ENCODE measurements around the gene ARHGAP21.

Gene ARHGAP21

DNA sequence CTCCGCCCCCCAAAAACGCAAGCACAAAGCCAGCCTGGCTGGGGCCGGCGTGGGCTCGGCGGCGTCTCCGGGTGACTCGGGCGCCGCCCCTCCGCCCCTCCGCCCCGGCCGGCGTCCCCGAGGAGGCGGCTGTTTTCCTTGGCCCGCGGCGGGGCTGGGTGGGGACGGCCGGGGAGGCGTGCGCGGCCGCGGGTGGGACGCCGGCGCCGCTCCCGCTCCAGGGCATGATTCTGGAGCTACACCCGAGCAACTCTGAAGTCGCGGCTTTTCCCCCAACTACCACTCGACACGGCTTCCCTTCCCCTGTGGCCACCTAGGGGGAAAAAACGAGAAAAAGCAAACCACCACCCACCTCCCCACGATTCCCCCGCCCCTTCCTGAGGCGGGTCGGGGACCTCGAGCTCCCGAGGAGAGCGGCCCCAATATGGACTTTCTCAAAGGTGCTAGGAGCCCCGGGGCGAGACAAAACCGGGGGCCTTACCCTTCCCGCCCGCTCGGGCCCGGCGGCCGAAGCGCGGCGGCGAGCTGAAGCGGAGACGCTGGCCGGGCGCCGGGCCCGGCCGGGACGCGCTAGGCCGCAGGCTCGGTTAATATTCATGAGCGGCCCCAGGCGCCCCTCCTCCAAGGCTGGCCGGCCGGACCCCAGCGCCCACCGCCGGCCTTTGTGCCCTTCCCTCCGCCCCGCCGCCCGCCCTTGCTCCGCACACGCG lies 856 bp downstream of the ARHGAP21 start:
- peak; percentile 75 to 81 for DNase-seq

DNA sequence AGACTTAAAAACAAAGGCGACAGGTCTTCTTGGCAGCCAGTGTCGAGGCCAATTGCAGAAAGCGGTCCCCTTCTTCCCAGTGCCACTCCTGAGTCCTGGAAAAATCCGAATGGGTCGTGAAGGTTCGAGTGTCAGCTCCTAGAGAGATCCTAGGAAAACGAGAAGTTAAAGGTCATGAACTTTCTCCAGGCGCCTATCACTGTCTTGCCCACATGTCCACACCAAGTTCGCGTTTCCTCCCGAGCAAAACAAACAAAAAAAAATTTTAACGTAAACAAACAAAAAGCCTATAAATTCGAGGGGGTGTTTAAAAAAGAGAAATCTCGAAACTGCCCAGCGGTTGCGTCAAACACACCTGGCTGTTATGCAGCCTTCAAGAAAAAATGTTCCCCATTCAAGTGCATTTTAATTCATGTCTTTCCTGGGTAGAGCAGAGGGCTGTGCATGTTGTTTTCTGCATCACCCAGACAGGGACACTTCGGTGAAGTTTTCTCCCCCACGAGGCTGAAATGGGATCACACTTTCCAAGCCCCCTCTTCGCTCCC lies 1.5 kb downstream of the ARHGAP21 start:
- peak; percentile 42 to 59 for DNase-seq

DNA sequence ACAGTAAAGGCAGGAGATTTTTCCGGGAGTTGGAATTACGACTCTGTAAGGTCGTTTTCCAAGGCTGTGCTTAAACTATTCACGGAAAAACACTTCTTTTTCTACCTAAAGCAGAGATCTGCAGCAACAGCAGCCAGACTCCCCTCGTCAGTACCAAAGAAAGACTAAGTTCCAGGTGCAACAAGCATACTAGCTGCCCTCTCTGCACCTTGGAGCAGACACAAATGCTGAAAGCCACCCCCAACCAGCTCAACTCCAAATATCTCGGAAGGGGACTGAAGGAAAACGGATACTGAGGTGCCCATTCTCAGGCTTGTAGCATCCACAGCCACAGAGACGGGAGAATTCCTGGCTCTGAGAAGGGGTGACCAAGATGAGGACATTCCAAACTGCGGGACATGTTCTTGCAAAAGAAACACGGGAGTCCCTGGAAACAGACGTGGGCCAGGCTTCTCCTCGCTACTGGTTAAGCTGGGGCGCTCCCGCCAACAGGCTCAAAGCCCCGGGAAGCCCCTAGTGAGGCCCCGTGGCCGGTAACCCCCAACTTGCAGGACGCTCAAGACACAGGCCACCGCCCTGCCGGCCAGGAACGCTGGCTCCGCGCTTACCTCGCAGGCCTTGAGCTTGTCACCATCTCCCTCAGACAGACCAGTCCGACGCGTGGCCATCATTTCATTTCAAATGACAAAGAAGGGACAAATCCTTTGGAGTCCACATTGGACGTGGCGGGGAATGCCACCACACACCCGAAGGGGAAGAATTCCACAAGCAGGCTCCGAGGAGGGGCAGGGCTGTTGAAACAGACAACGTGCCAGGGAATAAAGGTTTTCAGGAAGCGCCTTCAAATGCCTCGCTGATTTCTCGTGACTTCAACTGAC lies 2.2 kb downstream of the ARHGAP21 start:
- no peak for DNase-seq

DNA sequence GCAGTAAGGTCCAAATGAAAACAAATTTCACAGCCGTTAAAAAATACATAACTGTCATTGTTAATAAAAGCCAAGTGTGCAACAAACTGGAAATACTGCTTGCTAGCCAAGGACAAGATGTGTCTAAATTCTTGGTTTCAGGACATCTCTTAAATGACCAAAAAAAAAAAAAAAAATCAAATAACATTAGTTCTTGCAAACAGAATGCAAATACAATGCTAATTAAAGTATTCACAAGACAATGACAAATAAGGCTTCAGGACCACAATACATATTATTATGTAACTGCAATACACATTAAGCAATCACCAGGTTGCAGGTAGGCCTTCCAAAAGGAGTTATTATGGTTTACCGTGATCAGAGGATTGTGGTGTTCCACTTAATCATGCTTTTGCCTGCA lies 3.6 kb downstream of the ARHGAP21 start:
- no peak for DNase-seq

DNA sequence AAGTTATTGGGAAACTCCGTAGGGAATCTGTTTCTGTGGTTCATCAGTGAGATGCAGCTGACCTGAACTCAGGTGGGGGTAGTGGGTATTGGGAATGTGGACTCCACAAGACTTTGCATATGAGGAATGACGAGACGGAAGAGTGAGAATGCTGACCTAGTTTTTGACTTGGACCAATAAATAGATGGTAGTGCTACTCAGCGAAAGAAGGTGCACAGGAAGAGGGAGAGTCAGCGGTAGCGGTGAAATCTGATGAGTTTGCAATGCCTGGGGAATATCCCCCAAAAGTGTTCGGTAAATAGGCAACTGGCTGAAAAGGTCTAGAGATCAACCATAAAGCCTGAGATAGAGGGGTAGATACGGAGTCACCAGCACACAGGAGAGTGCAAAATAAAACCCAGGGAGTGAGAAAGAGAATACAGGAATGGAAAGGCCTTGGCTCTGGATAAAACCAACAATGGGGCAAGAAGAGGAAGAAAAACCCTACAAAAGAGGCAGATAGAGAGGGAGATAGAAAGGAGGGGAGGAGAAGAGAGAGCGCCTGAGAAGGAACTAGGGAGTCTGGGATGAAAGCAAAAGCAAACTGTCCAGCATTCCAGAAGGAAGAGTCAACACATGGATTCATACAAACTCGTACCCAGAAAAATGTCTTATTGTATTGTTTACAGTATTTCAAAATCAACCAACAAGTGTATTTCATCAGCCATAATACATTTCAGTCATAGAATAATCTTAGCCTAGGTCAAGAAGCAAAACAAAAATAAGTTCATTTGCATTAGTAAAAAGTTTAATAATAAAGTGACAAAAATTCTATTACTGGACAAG lies 5.4 kb downstream of the ARHGAP21 start:
- no peak for DNase-seq

DNA sequence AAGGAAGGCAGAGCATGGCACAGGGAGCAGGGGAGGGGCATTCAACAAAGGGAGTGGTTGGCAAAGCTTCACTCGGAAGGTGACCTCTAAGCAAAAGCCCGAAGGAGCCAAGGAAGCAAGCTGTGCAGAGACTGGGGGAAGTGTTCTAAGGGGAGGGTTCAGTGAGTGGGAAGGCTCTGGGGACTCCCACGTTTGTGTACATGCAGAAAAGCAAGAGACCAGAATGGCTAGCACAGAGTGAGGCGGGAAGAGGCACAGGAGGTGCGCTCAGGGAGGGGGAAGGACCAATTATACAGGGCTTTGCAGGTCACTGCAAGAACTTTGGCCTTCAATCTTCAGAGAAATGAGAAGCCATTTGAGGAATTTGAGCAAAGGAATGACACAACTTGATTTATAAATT lies 7.4 kb downstream of the ARHGAP21 start:
- no peak for DNase-seq

DNA sequence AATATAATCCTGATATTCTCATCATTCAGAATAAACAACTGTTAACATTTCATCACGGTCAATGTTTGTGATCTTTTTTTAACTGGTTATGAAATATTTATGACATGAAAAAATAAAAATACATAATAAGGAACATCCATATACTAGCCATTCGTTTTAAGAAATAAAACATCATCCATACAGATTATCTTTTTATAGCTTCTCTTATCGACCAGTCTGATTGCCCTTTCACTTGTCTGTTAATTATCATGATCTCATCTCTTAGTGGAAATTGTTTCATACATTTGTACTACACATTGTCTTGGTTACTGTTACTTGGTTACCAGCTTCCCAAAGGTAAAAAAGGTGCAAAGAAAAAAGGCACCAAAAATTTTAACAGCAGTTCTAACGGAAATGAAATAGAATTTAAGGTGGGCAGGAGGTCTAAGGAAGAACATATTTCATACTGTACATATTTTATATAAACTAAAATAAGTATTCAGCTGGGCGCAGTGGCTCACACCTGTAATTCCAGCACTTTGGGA lies 8.4 kb downstream of the ARHGAP21 start:
- DNase-seq = no peak

DNA sequence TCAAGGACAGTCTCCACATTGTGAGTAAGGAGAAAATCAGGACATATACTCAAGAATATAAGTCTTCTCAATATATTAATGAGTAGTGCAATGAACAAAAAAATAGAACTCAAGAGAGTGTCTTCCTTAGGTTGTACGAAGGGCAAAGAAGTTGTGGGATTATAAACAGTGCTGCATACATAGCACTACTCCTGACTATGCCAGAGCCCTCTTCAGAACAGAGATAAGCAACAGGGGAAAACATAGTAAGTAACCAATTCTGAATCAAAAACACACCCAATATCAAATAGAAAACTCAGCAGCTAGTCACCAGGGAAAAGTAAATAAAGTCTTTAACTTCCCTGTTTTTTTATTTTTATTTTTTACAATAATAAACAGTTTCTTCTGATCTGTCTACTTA lies 10.6 kb downstream of the ARHGAP21 start:
- DNase-seq = no peak

DNA sequence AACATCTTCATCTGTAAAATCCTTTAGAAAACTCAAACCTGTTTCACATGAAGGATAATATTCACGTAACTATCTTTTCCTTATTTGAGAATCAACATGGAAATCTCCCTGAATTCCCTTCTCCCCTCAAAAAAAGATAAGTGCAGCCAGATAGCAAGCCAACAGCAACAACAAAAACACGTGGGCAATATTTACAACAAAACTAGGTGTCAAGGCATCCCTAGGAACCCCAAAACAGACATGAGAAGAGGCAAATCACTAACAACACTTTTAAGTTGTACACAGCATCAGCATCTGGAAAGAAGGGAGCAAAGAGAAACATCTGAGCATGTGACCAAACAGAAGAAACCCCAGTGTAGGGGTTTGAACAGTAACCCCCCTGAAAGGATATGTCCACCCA lies 12.2 kb downstream of the ARHGAP21 start:
- DNase-seq = no peak

DNA sequence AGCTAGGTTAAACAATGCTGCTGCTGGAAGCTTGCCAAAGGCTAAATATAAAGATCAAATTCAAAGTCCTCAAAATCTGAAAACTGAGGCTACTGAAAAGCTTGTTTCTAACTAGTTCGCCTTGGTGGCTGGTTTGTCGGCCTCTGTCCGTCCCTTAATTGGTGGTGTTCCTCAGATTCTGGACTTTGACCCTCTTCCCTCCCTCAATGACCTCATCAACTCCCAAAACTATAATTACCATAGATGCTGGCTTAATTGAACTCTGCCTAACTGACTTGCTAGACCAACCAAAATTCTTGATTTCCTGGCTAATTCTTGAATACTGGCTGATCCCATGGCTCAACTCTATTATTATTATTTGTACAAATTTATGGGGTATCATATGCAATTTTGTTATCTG lies 15.6 kb downstream of the ARHGAP21 start:
- DNase-seq = no peak

DNA sequence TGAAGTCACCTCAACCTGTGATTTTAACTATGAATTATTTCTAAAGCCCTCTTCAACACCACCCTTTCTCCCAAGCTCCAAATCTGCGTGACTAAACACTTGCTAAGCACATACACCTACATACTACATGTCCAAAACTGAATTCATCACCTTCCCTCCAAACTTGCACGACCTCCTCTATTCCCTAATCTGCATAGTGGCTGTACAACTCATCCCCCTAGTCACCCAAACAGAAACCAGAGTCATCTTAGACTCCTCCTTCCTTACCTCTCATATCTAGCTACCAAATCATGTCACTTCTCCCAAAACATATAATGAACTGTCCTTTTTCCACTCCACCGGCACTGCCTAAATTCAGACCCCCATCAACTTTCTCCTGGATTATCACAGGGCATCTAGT lies 16.2 kb downstream of the ARHGAP21 start:
- DNase-seq = no peak

DNA sequence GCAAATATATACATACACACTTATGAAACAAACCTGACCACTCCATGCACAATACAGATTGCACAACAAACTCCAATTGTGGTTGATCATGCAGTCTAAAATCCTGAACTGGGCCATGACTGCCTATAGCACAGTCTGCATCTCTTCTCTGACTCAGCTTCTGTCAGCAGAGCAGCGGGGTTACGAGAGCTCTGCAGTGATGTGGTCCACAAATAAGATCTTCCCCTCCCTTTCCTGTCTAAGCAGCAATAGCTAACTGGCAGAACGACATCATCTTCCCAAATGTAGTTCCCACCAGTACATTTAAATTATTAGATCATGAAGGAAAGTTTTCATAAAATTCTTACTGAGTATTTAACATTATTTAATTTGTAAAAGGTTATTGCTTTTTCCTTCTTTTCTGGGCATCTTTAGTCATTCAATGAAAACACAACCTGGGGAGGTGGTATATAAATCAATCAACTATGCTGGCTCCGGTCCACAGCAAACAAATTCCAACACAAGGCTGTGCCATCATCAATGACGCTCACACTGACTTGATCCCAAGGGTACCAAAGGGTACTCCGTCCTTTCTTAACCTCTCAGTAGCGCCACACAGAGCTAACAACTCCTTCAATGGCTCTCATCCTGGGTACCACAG lies 17.1 kb downstream of the ARHGAP21 start:
- peak; percentile 94 to 95 for DNase-seq

DNA sequence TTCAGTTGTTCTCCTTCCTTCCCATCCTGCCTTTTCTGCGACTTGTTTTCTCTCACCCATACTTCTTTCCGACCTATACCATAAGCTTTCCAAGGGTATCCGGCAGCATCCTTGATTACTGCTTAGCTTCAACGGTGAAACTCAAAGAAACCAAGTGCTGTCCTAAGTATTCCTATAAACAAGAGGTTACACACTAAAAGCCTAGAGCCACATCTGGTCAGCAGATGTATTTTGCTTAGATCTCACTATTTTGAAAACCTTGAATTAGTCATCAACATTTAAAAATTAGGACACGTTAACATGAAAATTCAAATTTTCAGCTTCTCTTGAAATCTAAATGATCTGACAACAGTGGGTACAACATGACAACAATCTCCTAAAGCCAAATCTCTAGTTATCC lies 20.0 kb downstream of the ARHGAP21 start:
- DNase-seq = no peak

DNA sequence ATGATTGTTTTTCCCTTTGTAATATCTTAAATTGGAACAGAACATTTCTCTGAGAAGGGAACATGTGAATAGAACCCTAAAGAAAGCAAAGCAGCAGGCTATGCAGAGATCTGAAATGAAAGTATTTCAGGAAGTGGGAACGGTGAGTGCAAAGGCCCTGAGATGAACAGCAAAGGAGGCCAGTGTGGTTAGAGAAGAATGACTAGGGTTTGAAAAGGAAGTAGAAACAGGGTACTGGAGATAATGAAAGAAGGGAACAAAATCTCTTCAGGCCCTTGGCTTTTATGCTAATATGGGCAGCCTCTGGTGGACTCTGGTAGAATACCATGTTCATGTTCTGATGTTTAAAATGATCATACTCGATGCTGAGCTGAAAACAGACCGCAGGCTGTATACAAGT lies 22.2 kb downstream of the ARHGAP21 start:
- peak; percentile 62 to 68 for DNase-seq

DNA sequence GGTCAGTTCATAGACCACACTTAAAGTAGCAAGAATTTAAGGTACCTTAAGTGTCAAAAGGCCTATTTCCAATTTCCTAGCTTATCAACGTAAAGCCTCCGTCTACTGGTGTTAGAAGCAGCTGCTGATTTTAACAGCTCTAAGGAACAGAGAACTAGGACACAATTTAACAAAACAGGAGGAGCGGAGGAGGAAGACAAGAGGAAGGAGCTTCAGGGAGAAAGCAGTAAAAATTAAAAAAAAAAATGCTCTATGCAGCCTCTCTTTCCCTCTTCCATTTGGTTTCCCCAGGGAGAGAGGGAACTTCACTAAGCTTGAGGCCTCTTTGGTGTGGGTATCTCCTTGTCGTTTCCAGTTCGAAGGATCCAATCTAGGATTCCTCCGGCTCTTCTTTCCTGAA lies 22.7 kb downstream of the ARHGAP21 start:
- DNase-seq = no peak

DNA sequence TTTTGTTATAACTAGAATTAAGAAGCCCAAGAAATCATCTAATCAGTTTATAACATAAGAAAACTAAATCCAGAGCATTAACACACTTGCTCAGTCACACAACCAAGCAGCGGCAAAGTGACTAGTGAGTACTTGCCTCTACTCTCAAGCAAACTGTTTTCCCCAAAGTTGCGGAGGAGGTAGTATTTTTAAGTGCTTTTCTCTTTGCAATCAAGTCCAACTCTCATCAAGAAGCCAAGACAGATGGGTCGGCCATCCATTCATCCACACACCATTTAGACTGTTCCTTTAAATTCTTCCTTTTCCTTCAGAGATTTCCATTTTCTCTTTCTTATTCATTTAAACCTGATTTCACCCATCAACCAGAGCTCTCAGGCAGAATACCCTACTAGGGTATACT lies 25.4 kb downstream of the ARHGAP21 start:
- DNase-seq = no peak

DNA sequence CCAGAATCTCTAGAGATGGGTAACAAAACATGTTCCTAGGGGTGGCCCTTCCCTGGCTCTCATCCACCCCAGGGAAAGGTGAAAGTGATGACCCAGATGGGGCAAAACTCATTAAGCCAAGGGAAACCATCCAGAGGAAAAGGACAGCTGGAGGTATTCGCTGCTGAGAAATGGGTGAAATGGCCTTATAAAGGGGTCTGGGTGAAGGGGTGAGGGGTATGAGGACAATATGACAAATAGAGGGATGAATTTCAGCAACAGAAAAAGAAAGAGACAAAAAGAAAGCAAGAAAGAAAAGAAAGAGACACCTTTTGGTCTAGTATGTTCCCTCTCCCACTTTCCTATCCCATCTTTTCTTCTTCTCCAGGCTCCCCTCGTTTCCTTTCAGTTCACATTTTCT lies 26.6 kb downstream of the ARHGAP21 start:
- DNase-seq = no peak

DNA sequence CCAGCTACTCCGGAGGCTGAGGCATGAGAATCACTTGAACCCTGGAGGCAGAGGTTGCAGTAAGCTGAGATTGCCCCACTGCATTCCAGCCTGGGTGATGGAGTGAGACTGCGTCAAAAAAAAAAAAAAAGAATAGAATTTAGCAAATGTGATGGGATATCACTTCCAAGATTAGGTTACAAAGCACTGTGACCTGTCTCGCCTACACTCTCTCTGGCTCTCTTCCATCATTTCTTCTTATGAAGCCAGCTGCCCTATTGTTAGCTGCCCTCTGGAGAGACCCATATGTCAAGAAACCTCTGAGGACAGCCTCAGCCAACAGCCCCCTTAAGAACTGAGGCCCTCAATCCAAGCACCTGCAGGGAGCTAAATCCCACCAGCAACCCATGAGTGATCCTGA lies 28.2 kb downstream of the ARHGAP21 start:
- DNase-seq = no peak

DNA sequence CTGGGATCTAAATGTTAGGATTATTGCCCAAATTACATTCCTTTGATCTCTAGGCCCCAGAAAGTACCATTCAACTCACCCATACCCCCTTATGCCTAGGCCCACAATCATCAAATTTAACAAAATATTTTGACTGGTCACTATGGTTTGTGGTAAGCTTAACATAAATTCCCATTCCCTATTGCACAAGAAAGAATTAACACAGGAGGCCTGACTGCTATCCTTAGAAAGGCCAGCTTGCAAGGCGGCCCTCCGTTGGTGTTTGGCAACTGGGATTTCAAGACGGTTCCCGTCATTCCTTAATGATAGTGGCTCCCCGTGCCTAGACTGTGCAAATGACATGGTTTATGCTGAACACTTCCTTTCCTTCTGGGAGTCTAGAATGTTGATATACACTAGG lies 29.6 kb downstream of the ARHGAP21 start:
- DNase-seq = no peak

DNA sequence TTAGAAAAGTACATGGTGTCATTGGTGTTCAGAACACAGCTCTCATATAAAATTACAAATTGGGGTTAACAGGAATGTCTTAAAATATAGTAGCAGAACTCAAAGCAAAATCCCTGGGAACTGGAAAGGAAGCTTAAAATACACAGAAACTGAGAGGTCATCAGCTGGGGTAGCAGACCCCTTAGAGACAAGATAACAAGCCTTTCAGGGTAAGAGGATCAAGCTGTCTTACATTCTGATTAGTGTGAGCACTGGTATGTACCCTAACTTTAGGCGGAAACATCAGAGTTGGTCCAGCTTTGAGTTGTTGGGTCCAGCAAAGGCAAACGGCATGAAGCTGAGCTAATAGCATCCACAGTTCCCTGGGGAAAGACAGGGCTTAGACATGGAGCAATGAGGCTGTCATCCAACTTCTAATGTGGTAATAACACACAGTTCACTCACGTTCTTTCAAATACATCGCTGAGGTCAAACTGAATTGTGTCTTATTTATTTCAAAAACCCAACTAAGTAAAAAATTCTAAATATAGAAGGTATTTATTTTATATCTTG lies 32.6 kb downstream of the ARHGAP21 start:
- DNase-seq = no peak

DNA sequence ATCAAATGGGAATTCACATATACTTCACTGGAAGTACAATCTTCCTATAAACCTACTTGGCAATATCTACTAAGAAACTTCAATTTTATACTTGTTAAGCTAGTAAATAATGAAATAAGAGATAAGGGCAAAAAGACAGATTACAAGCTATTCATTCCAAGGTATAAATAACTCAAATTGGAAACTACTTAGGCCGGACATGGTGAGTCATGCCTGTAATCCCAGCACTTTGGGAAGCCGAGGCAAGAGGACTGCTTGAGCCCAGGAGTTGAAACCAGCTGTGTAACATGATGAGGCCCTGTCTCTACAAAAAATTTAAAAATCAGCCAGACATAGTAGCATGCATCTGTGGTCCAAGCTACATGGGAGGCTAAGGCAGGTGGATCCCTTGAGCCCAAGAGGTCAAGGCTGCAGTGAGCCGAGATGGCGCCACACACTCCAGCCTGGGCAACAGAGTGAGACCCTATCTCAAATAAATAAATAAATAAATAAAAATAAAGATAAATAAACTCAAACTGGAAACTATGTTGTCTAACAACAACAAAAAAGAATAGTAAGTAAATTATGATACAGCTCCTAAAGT lies 37.6 kb downstream of the ARHGAP21 start:
- DNase-seq = no peak

DNA sequence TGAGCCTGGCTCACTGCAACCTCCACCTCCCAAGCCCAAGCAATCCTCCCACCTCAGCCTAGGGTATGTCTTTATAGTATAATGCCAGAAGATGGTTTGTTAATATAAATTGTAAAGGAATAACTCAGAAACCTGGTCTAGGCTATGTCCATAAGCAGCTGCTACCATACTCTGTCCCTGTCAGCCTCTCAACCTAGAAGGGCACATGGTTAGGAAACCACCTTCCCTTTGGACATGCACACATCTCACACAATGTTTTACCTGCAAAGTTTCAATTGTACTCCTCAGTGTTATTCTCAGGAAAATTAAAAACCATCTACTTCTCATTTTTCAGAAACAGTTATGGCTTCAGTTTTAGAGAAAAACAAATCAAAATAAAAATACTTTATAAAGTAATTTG lies 40.1 kb downstream of the ARHGAP21 start:
- no peak for DNase-seq

All from Kasumi-1 (cell line).